Femur (tissue), 1 donor: ENCODE measurements around the gene COQ10B.
"Not testable (repeated sequence)": the region's sequence is repeated elsewhere in the genome, so short reads cannot be mapped to it uniquely, and the experiment has no call there.

Experiments
- DNase-seq: peaks from one replicate; pipeline ENCODE4 v3.0.0-alpha.2; 2017

COQ10B gene

DNA sequence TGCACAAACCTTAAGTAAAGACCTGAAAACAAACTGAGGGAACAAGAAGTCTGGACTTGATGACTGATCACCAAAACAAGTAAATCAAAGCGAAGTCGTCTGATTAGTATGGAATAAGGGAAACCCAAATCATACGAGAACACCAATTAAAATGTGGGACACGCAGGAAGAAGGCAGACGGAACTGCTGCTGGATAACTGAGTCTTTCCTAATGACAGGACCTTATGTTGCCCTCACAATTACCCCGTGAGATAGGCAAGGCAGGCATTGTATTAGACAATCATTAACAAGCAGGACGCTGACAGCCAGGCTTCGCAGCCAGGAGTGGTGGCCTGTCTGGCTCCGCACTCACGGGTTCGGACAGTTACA is 614 bp upstream of the COQ10B start:
- no peak for DNase-seq

DNA sequence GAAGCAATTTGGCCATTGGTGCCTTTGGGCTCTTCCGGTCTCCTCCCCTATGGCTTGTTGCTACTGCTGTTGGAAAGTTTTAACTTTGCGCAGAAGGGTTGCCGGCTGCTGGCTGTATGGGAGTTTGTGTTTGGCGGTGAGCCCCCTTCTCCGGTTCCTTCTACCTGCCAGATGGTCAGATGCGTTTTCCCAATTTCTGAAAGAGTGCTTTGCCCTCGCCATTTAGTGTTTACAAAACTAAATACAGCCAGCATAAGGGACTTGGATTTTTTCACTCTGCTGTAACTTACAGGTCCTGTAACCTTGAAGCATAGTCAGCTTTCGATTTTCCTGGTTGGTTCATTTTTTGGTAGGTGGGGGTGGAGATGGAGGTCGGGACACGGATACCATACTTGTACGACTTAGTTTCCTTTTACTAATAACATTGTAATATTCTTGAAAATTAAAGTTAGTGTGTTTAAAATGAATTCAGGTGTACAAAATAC is 604 bp downstream of the COQ10B start:
- peak; percentile 88 for DNase-seq

DNA sequence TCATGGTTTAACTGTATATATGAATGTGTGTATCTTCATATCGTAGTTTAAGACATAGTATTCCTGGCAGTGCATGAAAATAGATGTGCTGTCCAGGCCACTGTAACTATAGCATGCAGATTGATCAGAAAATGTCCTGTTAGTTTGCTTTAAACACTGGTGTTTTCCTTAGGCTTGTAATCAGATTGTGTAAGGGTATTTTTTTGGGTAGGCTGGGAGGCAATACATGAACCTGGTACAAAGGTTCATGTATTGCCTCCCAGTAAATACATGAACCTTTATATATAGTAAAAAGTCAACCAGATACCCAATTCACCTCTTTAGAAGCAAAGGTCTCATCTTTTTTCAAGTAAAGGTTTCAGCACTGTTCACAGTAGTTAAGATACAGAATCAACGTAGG is 1.6 kb downstream of the COQ10B start:
- DNase-seq, result no peak

DNA sequence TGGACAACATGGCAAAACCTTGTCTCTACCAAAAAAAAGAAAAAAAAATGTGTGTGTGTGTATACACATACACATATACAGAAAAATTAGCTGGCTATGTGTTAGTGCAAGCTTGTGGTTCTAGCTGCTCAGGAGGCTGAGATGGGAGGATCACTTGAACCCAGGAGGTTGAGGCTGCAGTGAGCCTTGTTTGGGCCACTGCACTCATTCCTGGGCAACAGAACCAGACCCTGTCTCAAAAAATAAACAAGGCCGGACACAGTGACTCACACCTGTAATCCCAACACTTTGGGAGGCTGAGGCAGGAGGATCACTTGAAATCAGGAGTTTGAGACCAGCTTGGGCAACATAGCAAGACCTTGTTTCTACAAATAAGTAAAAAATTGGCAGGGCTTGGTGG is 2.1 kb downstream of the COQ10B start:
- no peak for DNase-seq

DNA sequence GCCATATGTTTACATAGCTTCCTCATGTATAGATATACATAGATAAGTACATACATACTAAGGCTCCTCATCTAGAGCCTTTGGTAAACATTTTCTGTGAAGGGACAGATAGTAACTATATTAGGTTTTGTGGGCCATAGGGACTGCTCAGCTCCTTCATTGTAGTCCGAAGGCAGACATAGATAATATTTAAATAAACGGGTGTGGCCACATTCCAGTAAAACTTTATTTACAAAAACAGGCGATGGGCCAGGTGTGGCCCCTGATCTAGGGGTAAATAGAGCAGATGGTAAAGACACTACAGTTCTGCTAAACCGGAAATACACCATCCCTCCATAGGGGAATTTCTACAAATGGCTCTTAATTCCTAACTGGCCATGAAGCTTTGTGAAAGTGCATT is 7.3 kb downstream of the COQ10B start:
- DNase-seq, result no peak

DNA sequence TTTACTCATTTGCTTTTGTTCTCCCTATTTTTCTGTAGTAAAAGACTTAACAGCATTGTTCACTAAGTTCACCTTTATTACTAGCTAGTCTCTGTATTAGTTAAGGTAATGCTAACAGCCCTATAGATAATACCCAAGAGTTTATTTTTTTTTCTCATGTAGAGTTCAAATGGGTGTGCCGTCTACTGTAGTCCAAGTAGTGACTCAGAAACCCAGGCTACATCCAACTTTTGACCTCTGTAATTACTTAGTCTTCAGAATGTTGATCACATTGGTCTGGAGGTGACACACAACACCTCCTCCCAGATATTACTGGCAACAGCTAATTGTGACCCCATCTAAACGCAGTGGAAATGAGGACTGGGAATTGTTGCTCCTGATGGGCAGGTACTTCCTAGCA is 7.7 kb downstream of the COQ10B start:
- DNase-seq, result no peak

DNA sequence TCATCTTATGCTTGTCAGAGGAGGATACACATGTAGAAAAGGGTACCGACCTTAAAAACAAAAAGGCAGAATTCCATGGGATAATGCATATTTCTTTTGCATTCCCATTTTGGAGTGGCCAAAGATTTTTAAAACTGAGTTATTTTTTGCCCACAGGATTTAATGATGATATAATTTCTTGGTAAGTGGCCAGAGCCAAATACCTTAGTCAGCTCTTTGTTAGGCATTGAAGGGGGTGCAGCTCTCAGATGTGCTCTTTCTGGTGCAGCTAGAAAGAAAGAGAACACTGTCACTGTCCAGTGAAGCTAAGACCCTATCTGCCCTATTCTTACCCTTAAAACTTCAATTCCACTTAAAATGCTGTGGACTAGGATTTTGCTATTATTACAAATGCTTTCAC is 10.8 kb downstream of the COQ10B start:
- no peak for DNase-seq

DNA sequence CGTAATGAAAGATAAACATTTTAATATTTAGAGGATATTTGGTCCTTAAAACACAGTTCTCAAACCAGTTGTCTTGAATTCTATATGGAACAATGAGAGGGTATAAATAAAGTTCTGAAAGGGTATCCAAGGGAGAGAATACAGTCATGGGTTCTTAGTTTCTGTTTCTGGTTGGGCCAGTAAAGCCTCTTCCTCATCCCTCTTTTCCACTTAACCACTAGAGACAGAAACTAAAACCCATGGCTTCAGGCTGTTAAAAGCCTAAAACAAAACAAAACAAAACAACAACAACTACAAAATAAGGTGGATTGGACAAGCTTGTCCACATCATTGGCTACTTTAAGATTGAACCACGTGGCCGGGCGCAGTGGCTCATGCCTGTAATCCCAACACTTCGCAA is 18.8 kb downstream of the COQ10B start:
- no peak for DNase-seq

DNA sequence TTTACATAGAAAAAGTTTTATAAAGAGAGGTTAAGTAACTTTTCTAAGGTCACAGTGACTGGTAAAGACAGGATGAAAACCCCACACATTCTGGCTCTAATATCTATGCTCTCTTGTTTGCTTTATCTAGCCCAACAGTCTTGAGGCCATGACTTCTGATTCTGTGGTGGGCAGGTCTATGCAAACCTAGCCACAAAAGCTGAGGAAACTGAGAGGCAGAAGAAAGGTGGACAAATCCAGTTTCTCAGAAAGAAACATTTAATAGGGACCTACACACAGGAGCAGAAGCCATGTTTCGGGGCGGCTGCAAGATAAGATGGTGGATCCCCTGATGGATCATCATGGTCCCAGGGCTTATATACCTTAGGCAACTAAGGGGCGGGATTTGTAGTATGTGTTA is 24.4 kb downstream of the COQ10B start:
- no peak for DNase-seq

DNA sequence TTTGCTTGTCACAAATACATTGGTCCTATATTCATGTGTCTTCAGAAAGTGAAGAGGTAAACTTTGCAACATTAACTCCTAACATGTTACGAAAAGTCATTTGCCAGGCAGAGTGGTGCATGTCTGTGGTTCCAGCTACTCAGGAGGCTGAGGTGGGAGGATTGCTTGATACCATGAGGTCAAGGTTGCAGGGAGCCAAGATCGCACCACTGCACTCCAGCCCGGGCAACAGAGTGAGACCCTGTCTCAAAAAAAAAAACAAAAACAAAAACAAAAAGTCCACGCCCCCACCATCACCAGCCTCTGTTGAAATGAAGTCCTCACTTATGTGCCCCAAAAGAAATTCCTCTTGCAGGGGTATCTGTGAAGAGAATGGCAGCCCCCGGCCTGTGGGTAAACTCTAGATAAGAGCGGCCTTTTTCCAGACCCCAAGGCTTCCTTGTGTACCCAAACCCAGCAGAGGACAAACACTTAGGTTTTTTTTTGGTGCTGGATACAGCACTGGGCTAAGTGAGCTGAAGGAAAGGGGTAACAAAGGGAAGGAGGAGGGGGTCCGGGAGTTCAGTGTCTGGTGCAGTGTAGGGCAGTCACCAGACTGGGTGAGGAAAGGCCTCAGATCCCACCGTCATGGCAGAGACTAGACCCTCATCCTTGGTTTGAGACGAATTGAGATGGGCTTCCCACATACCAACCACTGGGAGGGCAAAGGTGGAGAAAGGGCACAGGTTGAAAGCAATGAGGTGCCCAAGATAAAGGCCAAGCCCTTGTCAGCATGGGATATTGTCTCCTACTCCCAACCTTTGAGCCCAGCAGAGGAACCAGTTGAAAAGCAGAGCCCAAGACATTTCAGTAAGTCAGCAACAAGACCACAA is 27.0 kb downstream of the COQ10B start:
- DNase-seq, result no peak

DNA sequence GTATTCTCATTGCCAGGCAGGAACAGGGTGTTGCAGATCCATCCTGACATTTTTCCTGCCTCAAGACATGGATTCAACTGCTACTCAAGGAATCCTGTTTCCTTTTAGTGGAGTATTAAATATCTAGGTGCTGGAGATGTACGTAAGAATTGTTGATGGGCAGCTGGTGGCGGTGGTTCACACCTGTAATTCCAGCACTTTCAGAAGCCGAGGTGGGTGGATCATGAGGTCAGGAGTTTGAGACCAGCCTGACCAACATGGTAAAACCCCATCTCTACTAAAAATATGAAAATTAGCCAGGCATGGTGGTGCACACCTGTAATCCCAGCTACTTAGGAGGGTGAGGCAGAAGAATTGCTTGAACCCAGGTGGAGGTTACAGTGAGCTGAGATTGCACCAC is 30.9 kb downstream of the COQ10B start:
- DNase-seq, result not testable (repeated sequence)

DNA sequence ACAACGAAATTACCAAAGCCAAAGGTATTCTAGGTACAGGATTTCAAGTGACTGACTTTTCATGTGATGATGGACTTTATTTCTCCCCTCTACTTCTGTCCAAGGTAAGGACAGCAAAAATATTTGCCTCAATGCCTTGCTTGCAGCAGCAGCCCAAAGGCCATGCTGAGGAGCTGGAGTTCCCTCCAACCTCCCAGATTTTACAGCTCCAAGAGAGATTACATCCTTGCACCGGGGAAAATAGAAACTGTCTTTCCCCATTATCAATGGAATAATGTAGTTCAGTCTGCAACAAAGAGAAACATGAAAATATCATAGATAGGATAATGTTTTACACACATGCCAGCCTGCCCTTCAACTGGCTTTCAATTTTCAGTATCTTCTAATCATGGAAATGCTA is 32.8 kb downstream of the COQ10B start:
- no peak for DNase-seq

DNA sequence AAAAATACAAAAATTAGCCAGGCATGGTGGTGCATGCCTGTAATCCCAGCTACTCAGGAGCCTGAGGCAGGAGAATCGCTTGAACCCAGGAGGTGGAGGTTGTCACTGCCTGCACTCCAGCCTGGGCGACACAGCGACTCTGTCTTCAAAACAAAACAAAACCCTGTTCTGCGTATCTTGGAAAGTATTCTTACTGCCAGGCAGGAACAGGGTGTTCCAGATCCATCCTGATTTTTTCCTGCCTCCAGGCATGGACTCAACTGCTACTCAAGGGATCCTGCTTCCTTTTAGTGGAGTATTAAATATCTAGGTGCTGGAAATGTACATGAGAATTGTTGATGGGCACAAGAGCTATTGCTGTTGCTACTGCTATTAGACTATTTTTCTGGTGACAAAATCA is 34.0 kb downstream of the COQ10B start:
- DNase-seq, result no peak

DNA sequence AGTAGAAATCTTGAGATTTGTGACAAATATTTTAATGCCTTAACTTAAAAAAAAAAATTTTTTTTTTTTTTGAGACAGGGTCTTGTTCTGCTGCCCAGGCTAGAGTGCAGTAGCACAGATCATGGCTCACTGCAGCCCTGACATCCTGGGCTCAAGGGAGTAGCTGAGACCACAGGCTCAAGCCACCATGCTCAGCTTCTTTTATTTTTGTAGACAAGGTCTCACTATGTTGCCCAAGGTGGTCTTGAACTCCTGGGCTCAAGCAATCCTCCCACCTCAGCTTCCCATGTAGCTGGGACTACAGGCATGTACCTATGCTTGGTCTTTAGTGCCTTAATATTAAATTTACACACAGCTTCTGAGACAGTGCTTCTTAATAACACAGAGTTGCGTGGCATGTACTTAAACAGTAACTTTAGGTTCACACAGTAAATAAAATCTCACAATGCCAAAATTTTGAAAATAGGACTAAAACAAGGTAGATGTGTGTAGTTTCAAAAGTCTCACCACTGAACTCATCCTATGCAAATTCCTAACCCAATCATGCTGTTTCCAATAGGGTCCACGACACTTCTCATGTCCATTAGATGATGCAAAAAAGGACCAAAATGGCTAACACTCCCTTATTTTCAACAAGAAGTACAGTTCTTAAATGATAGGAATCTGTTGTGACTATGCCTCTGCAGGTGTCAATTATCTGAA is 42.2 kb downstream of the COQ10B start:
- DNase-seq, result no peak

DNA sequence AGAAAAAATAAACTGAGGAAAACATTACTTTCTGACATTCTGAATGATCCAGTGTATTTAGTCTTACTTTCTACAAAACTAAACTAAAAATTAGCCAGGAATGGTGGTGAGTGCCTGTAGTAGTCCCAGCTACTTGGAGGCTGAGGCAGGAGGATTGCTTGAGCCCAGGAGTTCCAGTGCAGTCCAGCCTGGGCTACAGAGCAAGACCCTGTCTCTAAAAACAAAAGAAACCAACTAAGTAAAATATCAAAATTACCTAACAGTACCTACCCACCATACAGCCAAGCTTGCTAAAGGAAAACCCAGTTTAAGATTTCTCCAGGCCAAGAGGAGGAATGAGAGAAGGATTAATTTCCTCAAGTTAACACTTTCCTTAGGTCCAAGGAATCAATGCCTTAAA is 43.3 kb downstream of the COQ10B start:
- DNase-seq, result no peak

DNA sequence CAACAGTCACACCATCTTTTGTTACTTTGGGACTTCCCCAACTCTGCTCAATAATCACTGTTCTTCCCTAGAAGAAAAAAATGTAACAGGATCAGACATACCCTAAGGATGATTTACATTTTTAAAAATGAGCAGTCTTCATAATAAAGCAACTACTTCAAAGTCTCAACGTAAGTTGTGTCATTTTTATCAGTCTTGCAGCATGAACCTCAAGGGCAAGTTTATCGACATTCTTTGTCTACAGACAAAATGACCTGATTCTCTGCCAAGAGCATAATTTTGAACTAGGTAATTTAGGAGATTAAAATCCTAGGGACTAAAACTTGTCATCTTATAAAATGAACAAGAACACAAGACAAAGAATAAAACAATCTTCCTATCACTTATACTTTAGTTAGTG is 44.0 kb downstream of the COQ10B start:
- no peak for DNase-seq

DNA sequence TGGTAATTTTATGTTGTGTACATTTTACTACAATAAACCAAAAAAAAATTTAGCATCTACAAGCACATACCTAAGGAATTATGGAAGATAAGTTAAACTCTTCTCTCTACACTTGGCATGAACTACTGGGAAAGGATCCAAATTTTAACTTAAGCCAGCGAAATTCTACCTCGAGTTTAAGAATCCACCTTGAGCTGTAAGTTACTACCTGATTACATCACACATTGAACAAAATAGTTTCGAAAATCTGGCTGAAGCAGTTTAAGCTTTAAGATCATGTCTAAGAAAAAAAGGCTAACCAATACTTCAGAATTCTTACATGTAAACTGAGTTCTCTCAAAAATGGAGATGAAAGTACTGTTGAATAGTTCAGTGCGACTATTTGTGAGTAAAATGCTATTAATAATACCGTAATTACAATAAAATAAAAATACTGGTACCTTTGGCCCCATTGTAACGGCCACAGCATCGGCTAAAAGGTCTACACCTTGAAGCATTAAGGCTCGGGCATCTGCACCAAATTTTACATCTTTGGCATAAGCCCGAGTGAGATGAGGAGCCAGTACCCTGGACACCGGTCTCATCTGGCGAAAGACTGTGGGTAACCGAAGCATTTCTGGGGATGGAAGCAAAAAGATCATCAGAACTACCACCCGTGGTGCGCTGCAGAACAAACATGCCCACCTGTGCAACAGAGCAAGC is 45.0 kb downstream of the COQ10B start:
- DNase-seq, result no peak

DNA sequence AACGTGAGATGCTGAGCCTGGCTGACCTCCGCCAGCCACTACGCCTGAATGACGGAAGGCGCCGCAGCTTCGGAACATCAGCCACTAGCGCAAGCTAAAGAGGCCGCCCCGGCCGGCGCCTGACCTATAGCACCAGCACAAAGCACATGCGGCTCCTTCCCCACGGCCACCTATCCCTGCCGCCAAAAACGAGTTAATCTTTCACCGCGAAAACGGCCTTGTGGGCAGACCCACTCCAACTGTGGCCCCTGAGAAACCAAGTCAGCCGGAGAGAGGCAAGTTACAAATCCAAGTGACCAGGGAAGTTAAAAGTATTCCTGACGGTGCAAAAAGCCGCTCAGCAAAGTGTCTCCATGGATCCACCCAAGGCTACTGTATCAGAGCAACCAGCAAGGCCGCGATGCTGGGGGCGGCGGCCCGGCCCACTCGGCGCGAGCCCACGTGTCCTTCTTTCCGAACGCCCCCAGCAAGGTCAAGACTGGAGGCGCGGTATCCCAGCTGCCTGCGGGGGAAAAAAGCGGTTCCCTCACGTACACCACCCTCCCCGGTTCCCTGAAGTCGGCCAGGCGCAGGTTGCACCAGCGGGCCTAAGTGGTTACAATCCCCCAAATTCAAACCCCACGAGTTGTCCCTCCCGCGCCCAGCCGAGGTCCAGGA is 45.7 kb downstream of the COQ10B start:
- peak; percentile 82 for DNase-seq

DNA sequence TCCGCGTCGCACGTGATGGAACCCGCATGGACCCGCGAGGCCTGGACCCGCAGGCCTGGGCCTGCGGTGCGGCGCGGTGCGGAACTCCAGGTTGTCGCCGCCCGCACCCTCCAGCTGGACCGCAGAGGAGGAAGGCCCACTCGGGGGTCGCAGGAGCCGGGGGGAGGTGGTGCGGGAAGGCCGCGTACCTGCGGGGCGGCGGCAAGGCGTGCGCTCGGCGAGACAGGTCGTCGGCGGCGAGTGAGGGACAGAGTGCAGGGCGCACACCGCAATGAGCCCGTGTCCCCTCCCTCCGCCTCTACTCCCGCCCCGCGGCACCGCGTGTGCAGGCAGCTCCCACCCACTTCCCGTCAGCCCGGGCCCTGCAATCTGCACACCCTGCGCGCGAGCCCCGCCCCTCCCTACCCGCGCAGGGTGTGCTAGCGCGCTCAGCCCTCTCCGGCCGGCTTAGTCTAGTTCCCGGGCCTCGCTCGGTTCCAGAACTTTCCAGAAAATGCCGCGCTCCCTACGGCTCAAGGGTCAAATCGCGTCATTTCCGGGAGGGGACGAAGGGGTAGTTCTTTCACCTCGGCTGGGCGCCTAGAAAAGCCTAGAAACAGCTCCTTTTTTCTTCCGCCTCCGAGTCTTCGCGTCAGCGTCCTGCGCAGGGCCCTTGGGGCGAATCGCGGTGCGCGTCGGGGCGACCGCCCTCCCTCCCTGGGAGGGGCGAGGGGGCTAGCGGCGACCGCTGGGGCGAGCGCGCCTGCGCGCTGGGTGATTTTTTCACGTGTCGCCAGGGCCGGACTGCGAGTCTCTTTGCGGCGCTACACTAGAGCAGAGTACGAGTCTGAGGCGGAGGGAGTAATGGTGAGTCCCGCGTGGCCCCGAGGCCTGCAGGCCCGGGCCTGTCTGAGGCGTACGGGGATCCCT is 46.5 kb downstream of the COQ10B start, which contains the start of the genes HSPD1 and HSPE1:
TSS of gene HSPD1 (minus strand) at position 247 of the 909 bp plus-strand sequence. CDS start 992 bp downstream, outside the sequence.
TSS of gene HSPE1 (plus strand) at position 786 of the 909 bp plus-strand sequence. CDS start at position 844, 58 bp downstream.
- DNase-seq, result peak; percentile 99

DNA sequence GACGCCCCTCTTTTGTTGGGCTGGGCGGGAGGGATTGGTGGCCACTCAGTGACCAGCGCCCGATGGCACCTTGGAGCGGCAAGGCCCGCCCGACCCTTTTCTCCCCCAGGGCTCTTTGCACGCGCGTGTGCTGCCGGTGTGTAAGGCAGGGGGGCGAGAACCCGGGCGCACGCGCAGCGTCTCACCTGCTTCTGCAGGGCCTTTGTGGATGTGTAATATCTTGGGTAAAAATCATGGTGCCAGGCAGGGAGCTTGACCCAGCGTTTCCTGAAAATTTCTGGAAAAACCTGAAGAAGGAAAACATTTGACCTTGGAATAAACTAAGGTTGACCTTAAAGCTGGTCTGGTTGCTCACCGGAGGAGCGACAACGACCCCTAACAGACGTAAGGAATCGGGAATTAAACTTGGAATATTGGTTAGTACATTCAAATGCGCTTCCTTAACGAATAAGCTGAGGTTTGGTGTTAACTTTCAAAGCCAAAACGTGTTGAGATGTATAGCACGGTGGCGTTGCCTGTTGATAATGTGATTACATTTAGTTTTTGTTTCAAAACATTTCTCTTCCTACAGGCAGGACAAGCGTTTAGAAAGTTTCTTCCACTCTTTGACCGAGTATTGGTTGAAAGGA is 47.3 kb downstream of the COQ10B start:
- no peak for DNase-seq

DNA sequence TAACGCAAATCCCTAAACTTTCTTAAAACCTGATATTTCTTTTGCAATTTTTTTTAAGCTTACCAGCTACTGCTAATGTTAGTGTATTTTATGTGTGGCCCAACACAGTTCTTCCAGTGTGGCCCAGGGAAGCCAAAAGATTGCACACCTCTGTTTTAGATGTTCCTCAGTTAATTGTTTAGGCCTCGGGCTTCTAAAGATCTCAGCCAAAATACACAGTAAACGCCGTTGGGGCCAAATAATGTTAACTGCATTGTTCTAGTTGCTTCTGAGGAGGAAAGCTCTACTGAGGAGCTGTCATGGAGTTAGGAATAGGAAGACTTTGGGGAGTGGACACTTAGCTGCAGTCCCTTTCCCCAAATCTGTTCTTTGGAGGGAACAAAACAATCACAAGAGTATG is 48.8 kb downstream of the COQ10B start:
- no peak for DNase-seq
